Effector CD8-positive, alpha-beta T cell (primary cell): ENCODE data around the gene SPAG9.

ENCODE experiments used
- DNase-seq: peaks from one replicate; lab custom pipeline; 2025; lab: John Stamatoyannopoulos, UW

Gene SPAG9

DNA sequence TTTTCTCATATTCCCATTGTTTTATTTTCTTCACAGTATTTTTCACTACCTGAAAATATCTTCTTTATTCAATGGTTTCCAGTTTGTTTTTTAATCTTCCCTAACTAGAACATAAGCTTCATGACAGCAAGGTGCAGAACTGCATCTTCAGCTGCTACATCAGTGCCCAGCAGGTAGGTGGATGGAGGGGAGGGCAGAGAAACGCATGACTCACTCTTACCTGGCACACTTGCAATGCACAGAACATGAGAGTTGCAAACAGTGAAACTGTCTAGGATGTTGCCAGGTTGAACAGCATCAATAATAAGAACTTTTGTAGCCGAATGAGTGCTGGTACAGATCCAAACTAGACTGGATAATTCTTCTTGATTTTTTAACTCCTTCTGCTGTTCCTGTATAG, 127.1 kb downstream of the SPAG9 start:
- DNase-seq: no peak

DNA sequence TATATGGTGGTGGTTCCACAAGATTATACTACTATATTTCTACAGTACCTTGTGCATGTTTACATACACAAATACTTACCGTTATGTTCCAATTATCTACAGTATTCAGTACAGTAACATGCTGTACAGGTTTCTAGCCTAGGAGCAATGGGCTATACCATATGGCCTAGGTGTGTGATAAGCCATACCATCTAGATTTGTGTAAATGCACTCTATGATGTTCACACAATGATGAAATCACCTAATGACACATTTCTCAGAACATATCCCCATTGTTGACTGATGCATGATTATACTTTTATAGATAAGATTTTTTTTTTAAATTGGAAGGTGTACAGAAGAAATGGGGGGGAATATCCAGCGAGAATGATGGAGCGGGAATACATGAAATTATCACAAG, 131.5 kb downstream of the SPAG9 start:
- no peak for DNase-seq

DNA sequence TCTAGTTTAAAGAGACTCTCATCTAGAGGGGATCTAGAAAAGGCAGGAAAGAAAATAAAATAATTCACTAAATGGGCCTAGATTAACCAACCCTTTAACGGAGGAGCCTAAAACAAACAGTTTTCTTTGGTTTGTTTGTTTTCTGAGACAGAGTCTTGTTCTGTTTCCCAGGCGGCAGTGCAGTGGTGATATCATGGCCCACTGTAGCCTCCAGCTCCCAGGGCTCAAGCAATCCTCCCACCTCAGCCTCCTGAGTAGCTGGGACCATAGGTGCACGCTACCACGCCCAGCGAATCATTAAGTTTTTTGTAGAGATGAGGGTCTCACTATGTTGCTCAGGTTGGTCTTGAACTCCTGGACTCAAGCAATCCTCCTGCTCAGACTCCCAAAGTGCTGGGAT, 132.2 kb downstream of the SPAG9 start:
- no peak for DNase-seq

DNA sequence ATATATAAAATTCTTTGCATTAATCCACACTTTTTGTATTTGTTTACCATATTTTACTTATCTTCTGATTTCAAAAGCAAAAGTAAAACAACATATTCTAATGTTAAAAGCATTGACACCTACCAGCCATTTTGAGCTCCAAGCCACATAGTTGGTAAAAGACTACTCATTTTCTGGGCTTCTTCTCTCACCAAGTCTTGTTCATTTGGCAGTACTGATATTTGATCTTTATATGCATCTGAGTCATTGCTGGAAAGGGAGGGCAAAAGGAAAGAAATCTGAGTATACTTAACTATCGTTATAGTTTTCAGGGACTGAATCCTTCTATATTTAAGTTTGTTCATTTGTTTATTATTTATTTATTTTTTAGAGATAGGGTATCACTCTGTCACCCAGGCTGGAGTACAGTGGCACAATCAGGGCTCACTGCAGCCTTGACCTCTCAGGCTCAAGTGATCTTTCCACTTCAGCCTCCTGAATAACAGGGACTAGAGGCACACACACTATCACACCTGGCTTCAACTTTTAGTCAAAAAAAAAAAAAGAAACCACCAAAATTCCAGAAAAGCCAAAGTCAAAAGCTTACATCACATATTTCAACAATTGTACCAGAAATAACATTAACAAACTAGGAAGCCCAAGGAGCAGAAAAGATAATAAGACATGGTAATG, 133.5 kb downstream of the SPAG9 start:
- no peak for DNase-seq

DNA sequence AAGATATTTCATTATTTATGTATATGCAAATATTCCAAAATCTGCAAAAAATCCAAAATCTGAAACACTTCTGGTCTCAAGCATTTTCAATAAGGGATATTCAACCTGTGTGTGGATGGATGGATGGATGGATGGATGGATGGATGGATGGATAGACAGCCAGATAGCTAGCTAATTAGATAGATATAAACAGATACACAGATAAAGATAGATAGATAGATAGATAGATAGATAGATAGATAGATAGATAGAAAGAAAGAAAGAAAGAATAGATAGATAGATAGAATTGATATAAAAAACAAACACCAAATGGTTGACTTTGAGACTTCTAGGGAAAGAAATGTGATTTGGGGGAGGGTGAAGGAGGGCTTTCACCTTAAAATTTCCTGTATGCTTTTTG, 139.4 kb downstream of the SPAG9 start:
- no peak for DNase-seq

DNA sequence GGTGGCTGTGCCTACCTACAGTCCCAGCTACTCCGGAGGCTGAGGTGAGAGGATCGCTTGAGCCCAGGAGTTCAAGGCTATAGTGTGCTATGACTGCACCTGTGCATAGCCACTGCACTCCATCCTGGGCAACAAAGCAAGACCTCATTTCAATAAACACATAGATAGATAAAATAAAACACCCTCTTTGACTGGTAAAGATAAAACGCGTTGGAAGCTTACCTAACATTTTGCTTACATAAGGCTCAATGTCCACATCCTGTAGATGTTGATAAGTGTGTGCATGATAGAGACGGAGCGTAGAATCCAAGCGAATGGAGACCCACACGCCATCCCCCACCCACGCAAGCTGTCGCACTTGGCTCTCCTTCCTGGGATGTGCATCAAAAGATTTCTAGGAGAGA, 141.1 kb downstream of the SPAG9 start:
- no peak for DNase-seq

DNA sequence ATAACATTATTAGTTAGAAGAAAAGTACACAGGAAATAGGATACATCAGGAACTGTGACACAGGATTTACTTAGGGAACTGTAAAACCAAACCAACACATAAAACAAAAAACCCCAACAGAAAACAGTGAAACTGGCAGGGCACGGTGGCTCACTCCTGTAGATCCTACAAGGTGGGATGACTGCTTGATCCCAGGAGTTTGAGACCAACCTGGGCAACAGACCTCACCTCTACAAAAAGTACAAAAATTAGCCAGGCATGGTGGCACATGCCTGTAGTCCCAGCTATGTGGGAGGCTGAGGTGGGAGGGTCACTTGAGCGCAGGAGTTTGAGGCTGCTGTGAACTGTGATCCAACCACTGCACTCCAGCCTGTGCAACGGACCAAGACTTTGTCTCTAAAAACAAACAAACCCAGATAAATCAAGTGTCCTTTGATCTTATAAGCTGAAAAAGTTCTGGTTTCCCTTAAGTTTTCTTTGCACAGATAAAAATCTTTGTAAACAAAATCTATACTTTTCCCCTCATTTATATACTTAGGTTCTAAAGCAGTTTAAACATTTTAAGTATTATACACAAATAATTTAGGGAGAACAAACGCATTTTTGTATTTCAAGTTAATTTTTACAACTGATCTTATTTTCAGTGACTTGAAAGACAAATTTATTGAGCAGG, 143.0 kb downstream of the SPAG9 start:
- DNase-seq: no peak

DNA sequence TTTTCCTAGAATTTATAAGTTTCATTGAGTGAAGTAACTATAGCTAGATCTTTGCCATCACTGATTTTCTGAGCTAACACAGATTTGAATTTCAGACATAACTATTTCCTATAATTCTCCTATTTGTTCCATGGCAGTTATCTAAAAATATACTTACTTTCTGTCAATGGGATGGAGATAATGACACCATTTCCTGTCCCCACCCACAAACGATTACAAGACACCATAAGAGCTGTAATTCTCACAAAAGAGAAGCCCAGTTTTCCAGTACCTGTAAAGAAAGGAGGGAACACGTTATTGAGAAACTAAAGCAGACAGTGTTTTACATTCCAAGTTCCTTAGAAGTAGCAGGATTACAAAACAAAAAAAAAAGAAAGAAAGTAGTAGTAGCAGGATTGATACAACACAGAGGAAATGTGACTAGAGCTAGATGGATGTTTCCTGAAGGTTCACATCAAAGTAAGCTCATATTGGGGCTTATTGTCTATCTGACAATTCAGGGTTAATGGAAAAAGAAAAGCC, 143.7 kb downstream of the SPAG9 start:
- no peak for DNase-seq

DNA sequence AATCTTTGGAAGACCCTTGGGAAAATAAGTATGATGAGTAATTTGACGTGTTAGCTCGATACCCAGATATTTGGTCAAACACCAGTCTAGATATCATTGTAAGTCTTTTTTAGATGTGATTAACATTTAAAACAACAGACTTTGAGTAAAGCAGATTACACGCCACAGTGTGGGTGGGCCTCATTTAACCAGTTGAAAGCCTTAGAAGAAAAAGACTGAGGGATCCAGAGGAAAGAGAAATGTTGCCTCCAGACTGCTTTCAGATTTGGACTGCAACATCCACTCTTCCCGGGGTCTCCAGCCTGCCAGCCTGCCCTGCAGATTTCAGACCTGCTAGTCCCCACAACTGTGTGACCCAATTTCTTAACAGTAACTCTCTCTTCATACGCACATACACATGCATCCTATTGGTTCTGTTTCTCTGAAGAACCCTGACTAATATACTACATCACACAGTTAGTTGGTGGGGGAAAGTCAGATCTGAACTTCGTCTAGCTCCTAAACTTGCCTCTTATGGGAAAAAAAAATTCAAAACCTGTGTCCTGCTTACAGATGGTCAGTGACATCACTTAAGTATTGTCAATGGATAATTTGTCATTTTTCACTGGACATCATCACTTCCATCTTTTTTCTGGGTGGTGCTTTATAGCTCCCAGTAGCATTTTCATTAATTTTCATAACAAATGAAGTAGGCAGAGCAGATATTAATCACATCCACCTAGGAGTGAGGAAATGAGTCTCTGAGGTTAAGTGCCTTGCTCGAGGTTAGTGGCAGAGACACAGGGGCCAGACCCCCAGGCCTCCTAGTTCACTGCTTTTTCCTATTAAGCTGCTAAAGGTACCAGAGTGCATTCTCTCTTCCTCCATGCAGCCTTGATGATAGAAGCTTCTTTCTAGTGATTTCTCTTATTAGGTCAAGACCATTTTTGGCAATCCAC, 146.8 kb downstream of the SPAG9 start:
- no peak for DNase-seq

DNA sequence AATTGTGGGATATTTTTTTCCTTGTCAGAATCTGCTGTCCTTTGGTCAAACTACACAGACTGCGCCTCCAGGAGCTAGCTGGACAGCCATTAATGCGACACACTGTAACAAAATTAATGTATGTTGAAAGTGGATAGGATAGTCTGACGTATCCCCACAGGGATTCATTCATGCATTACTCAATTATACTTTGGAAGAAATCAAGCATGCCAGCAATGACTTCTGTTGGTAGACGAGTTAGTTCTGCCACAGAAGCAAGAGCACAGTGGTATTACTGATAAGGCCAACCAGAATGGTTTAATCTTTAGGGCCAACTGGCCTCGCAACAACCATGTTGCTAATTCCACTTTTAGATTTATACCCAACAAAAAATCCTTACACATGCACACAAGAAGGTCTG, 148.1 kb downstream of the SPAG9 start:
- no peak for DNase-seq

DNA sequence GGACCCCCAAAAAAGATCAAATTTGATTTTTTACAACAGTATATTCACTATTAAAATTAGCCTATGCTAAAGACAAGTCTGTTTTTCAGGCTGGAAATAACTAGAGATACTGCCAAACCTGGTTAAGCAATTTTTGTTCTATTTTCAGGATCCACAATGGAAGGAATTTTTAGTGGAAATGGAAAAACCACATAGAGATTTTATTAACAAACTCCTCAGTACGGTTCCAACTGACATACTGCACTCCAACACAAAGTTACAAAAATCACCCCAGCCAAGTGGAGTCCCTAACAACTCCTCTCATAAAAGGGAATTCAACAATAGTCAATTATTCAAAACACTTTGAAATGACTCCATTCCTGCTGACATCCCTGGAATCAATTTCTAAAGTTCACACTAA, 152.9 kb downstream of the SPAG9 start:
- DNase-seq: no peak

DNA sequence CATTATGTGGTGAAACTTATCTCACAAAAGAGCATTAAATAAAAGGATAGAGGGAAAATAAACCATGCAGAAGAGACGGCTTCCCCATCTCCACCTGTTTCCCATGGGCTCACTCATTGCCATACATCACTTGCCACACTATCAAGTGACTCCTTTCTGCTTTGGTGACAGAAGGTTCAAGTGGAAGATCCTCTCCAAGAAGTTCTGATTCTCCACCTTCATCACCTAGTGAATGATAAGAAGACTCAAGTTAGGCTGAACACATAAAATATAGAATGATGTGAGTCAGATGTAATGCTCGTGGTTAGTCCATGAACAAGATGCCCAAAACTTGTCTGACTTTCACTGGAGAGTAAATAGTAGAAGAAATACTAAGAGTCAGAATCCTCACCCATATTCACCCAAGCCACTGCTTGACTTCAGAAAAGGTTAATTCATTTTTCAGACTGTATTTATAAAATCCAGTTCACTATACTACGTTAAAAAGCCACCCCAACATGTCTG, 154.5 kb downstream of the SPAG9 start:
- no peak for DNase-seq

DNA sequence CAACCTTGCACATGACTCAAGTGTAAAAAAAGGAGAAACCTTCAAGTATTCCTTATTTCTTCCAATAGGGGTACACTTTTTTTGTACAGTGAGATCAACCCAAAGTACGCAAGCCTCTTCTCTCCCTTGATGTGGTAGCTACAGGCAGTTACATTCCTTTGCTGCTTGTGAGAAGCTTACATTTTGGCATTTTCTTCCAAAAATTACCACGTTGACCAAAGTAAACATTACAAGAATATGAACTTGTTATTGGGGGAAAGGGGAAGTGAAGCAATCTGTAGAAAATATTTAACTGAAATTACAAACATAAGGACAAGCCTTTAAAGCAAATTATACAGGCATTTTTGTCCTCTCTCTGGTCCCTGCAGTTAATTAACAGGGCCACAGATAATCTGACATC, 157.5 kb downstream of the SPAG9 start:
- no peak for DNase-seq

DNA sequence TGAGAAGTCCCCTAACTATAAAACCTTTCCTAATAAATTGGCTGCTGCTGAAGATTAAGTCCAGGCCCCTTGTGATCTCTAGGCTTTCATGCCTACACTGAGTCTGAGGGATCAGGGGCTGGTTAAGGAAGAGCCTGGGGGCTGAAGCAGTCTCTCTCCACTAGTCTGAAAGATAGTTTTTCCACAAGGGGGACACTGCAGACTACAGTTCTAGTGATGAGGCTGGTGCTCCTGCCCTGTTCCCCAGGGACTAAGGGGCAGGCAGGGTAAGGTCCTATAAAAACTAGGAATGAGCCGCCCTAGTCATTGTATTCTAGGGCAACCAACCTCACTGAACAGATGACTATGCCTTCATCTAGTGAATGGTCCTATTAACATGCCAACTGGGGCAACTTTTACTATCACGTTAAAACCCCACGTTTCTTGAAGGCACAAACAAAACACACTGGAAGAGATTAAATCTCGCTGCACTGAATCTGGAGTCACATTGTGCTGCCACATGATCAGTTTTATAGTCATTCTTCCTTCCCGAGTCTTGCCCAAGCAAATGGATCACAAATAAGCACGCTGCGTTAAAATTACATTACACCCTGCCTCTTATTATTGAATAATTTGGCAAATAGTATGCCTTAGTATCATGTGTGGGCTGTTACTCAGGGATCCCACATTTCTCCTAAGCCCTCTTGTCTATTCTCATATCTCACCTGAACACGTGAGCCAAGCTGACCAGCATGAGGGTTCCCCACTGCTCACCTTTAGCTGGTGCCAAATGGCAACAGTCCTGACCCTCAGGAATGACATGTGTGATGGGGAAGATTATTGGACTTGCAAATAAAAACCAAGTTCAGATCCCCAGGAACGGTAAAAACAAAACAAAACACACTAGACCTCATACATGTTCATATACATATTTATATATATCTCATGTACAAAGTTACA, 159.1 kb downstream of the SPAG9 start:
- no peak for DNase-seq

DNA sequence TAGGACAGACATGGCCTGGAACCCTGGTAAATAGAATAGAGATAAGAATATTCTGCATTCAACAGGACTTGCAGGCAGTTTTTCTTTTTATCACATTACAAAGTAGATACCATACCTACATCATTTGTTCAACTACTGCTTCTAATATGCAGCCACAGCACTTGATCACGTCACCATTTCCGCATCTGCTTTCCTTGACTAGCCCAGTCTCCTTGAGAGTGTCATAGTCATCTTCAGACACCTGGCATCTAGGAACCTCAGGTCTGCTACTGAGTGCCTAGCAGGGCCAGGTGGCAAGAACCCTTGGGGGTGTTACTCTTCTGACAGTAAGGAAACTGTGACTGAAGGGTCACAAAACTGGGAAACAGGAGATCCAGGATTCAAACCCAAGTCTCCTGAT, 161.3 kb downstream of the SPAG9 start:
- no peak for DNase-seq

DNA sequence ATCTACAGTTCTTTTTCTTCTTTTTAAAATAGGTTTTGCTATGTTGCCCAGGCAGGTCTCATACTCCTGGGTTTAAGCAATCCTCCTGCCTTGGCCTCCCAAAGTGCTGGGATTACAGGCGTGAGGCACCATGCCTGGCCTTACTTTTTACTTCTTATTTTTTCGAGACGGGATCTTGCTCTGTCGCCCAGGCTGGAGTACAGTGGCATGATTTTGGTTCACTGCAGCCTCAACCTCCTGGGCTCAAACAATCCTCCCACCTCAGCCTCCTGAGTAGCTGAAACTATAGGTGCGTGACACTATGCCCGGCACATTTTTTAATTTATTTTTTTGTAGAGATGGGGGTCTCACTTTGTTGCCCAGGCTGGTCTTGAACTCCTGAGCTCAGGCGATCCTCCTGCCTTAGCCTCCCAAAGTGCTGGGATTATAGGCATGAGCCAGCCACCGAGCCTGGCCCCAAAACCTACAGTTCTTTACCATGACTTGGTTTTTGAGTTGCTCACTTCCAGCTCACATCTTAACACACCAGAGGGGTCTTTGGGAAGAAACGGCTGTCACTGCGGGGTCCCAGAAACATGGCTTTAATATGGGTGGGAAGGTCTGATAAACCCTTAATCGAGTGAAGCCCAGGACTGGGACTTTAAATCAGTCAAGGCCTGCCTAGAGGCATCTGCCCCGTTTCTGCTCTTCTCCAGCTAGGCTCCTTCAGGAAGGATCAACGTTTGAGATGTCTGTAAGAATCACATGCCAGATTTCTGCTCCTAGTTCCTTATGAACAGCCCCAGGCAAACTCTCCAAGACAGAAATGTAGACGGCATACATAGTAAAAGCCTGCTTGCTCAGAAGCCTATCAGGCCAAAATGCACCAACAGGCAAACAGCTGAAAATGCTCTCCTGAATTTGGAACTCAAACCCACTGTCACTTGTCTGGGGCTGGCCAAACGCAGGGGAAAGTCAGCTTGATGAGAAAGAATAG, 162.8 kb downstream of the SPAG9 start:
- no peak for DNase-seq

DNA sequence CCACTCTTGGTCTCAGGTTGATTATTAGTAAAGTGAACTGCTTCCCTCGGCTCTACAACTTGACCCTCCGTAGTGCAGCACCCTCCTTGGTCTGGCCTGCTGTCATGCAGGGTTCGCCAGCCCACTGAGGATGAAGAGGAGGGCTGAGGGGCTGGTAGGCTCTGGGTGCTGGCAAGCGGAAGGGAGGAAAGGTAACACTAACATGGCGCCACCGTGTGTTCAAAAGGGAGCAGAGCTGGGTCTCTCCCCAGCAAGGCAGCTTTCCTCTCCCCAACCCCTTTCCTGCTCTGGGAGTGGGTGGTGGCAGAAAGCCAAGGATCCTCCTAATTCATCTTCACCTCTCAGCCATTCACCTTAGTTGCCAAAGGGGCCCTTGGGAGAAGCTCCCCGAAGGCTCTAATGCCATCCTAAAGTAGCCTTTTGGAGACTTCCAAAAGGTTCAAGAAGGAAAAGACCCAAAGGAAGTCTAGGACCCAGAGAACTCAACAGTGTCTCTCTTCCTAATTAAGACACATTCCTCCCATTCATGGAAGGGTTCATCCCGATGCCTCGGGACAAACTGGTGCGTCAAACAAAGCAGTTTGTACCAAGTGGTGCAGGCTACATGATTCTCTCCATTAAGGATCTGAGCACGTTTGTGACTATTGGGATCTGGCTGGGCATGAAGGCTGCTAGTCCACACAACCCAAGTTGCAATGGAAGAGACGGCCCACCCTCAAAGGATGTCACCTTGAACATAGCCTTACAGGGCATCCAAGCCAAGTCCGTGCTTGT, 163.7 kb downstream of the SPAG9 start:
- DNase-seq: peak; percentile 51

DNA sequence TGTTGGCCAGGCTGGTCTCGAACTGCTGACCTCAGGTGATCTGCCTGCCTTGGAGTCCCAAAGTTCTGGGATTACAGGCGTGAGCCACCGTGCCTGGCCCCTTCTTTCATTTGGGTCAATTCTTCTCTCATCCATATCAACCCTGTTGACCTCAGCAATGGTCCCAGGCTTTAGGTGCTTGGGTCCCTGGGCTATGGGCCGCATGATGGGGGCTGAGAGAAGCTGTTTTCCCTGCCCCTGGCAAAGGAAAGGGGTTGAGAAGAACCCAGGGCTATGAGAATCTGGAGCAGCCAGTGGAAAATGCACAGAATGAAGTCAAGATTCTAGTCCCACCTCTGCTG, 164.3 kb downstream of the SPAG9 start:
- DNase-seq: no peak

DNA sequence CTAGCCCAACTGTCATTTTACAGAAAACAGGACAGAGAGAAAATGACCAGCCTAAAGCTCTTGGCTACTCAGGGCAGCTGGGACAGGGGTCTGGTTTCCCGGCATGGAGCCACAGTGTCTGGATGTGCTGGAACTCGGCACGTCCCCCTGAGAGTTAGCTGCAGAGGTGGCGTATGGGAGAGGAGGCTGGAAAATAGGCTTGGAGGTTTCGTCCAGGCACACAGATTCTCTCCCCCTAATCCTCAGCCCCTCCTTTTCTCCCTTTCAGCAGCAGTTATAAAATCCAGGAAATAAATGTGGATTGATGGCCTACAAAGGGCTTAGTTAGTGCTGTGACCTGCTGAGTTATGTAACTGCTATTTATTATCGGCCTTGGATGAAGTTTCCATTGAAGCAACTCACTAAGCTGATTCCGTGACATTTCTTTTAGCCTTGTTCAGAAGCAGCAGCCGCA, 165.0 kb downstream of the SPAG9 start:
- DNase-seq: no peak
